ENCODE results near the gene WDR18.

Gene WDR18

GRCh38 chr19:991932-992669, 8.0 kb downstream of the WDR18 start:
- Mint-ChIP-seq H3K4me1 (peaks cover 7% of the 10 kb centered on the region), H3K36me3 (peaks cover 42% of the 10 kb centered on the region), H3K9me3 (no peaks in the 10 kb centered on the region), H3K27me3 (peaks cover 13% of the 10 kb centered on the region), H3K27ac (no peak overlapping the region), H3K4me3 (no peak overlapping the region)
- ATAC-seq, result no peak

- Mint-ChIP-seq H3K27me3 (peaks cover 19% of the 10 kb centered on the region), H3K4me1 (peaks cover 7% of the 10 kb centered on the region), H3K36me3 (peaks cover 41% of the 10 kb centered on the region), H3K4me3 (no peak overlapping the region), H3K9me3 (no peaks in the 10 kb centered on the region), H3K27ac (no peak overlapping the region)
- no peak for ATAC-seq
These were observed 8.5 kb downstream of the WDR18 start for GRCh38 chr19:992670-993055.

GRCh38 chr19:993361-993830, 9.3 kb downstream of the WDR18 start:
- H3K27me3 Mint-ChIP-seq, result peaks cover 26% of the 10 kb centered on the region
- H3K27ac Mint-ChIP-seq, result no peak overlapping the region
- H3K4me1 Mint-ChIP-seq, result peaks cover 7% of the 10 kb centered on the region
- peaks cover 34% of the 10 kb centered on the region for H3K36me3 Mint-ChIP-seq
- H3K4me3 Mint-ChIP-seq, result no peak overlapping the region
- no peaks in the 10 kb centered on the region for H3K9me3 Mint-ChIP-seq
- no peak for ATAC-seq

DNA sequence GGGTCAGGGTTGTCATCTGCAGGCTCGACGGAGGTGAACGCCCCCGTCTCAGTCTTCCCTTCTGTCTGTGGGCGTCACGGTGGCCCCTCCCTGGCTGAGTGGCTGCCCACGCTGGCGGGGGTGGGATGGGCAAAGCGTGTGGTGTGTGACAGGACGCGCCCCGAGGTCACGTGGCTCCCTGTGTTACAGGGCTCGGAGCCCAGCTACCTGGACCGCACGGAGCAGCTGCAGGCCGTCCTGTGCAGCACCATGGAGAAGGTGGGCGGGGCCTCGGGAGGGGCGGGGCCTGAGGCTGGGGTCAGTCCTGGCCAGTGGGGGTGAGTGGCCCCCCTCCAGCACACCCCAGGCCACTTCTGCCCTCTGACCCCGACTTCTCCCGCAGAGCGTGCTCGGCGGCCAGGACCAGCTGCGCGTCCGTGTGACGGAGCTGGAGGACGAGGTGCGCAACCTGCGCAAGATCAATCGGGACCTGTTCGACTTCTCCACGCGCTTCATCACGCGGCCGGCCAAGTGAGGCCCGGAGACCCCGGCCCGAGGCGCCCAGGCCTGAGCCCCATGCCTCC, 9.8 kb downstream of the WDR18 start:
- ATAC-seq, result no peak
- peaks cover 31% of the 10 kb centered on the region for H3K27me3 Mint-ChIP-seq
- peaks cover 7% of the 10 kb centered on the region for H3K4me1 Mint-ChIP-seq
- peaks cover 29% of the 10 kb centered on the region for H3K36me3 Mint-ChIP-seq
- H3K27ac Mint-ChIP-seq, result no peak overlapping the region
- no peak overlapping the region for H3K4me3 Mint-ChIP-seq
- no peaks in the 10 kb centered on the region for H3K9me3 Mint-ChIP-seq

DNA sequence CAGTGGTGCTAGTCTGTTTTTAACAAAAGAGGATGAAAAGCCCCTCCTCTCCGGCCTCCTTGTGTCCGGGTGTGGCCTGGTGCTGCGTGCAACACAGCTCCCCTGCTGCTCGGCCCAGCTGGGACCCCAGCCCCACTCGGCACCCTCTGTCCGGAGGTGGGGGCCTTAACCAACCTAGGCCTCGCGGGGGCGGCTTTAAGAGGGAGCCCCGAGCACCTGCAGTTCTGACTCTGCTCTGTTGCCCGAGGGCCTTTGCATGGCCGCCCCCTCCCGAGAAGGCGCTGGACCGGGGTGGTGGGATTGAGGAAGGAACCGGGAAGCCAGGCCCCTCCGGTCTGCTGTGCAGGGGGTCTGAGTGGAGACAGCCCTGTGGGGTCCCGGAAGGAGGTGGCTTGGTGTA, 10.4 kb downstream of the WDR18 start:
- no peak for ATAC-seq
- Mint-ChIP-seq H3K36me3 (peaks cover 23% of the 10 kb centered on the region), H3K27me3 (peaks cover 38% of the 10 kb centered on the region), H3K4me1 (peaks cover 12% of the 10 kb centered on the region), H3K4me3 (no peak overlapping the region), H3K9me3 (no peaks in the 10 kb centered on the region), H3K27ac (no peak overlapping the region)

DNA sequence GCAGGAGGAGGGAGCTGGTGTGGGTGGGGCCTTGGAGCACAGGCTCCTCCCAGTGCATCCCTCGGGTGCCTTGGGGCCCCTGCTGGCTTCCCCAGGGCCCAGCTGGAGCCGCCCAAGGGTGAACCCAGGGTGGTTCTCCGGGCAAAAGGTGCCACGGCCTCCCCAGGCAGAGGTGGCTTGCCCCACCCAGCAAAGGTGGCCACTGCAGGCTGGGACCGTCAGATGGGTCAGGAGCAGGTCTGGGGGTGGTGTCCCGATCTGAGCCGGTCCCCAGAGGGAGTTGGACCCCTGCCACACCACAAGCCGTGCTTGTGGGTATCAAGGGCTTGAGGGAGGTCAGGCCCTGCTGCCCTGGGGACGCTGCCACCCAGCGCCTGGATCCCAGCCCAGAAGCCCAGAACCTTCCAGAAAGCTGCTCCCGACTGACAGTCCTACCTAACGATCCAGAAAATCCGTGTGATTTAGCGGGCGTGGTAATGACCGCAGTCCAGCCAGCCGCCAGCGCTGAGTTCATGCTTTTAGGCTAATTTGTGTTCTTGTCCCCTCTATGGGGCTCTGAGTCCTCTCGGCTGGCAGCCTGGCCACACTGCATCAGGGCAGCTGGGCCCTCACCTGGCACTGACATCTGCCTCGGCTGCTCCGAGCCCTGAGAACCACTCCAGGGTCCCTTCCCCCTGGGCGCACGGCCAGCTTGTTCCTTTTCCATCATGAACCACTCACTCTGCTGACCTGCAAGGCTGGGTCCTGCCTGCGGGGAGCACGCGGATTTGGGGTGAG, 11.1 kb downstream of the WDR18 start:
- H3K4me3 Mint-ChIP-seq, result no peak overlapping the region
- no peak overlapping the region for H3K27ac Mint-ChIP-seq
- H3K9me3 Mint-ChIP-seq, result no peaks in the 10 kb centered on the region
- peaks cover 42% of the 10 kb centered on the region for H3K27me3 Mint-ChIP-seq
- H3K4me1 Mint-ChIP-seq, result peaks cover 12% of the 10 kb centered on the region
- peaks cover 19% of the 10 kb centered on the region for H3K36me3 Mint-ChIP-seq
- ATAC-seq, result no peak

DNA sequence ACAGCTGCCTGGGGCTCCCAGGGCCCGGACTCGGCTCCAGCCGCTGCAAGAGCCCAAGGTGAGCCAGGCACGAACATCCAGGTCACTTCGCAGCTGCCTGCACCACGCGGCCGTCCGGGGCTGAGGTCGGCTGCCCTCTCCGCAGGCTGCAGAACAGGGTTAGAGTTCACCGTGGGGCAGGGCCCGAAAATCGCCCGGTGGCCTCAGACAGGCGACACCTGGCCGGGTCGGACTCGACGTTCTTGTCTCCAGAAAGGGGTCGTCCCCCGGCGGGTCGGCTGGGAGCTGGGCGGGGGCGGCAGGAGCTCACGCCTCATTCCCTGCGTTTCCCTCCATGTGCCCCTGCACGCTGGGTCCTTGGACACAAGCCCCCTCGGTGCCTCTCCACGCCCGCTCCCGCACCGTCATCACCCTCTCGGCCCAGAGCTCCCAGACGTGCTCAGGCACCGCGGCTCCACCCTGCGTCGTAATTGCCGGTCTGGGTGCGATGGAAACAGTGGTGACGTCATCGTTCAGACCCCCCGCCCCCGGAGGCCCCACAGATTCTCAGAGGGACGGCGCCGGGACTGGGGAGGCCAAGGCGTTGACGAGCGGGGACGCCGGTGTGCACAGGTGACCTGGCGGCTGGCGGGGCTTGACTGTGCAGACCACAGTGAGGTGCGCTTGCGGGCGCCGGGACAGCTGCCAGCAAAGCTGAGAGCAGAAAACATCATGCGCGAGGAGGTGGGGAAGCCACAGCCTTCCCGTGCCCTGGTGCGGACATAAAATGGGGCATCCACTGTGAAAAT, 12.1 kb downstream of the WDR18 start:
- ATAC-seq, result no peak
- peaks cover 47% of the 10 kb centered on the region for H3K27me3 Mint-ChIP-seq
- peak overlapping the region; percentile 38 for H3K4me3 Mint-ChIP-seq
- no peaks in the 10 kb centered on the region for H3K9me3 Mint-ChIP-seq
- H3K27ac Mint-ChIP-seq, result peak overlapping the region; percentile 51
- peaks cover 15% of the 10 kb centered on the region for H3K4me1 Mint-ChIP-seq
- H3K36me3 Mint-ChIP-seq, result peaks cover 13% of the 10 kb centered on the region

GRCh38 chr19:998064-998463, 13.9 kb downstream of the WDR18 start:
- H3K27ac Mint-ChIP-seq, result no peak overlapping the region
- no peak overlapping the region for H3K4me3 Mint-ChIP-seq
- H3K36me3 Mint-ChIP-seq, result peaks cover 7% of the 10 kb centered on the region
- peaks cover 26% of the 10 kb centered on the region for H3K4me1 Mint-ChIP-seq
- ATAC-seq, result no peak
- peaks cover 64% of the 10 kb centered on the region for H3K27me3 Mint-ChIP-seq
- H3K9me3 Mint-ChIP-seq, result no peaks in the 10 kb centered on the region

DNA sequence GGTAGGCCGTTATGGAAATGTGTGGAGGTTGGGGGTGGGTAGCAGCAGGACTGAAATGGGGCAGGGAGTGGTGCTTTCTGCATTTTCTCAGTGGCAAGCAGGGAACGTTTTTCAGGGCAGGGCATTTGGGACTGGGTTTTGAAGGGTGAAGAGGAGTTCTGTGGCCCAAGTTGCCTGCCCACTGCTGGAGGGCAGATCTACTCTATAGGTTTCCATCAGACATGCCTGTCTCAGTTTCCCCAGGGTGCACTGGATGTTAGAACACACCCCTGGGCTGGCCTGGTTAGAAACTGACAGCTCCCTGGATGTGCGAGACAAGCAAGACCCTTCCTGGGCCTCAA, 15.2 kb downstream of the WDR18 start:
- ATAC-seq, result no peak
- peaks cover 32% of the 10 kb centered on the region for H3K4me1 Mint-ChIP-seq
- no peak overlapping the region for H3K27ac Mint-ChIP-seq
- H3K9me3 Mint-ChIP-seq, result no peaks in the 10 kb centered on the region
- peaks cover 73% of the 10 kb centered on the region for H3K27me3 Mint-ChIP-seq
- no peaks in the 10 kb centered on the region for H3K36me3 Mint-ChIP-seq
- peak overlapping the region; percentile 57 for H3K4me3 Mint-ChIP-seq

- peak; percentile 55 for ATAC-seq
- Mint-ChIP-seq H3K36me3 (no peaks in the 10 kb centered on the region), H3K4me3 (peak within 1 kb of the TSS; percentile 57), H3K9me3 (no peaks in the 10 kb centered on the region), H3K27ac (no peak within 1 kb of the TSS), H3K27me3 (peaks cover 73% of the 10 kb centered on the region), H3K4me1 (peaks cover 32% of the 10 kb centered on the region)
These were observed 15.9 kb downstream of the WDR18 start, which contains the start of gene GRIN3B for GRCh38 chr19:1000095-1000494. TSS of gene GRIN3B (plus strand) at chr19:1000419. CDS start at chr19:1000438, 19 bp downstream.

DNA sequence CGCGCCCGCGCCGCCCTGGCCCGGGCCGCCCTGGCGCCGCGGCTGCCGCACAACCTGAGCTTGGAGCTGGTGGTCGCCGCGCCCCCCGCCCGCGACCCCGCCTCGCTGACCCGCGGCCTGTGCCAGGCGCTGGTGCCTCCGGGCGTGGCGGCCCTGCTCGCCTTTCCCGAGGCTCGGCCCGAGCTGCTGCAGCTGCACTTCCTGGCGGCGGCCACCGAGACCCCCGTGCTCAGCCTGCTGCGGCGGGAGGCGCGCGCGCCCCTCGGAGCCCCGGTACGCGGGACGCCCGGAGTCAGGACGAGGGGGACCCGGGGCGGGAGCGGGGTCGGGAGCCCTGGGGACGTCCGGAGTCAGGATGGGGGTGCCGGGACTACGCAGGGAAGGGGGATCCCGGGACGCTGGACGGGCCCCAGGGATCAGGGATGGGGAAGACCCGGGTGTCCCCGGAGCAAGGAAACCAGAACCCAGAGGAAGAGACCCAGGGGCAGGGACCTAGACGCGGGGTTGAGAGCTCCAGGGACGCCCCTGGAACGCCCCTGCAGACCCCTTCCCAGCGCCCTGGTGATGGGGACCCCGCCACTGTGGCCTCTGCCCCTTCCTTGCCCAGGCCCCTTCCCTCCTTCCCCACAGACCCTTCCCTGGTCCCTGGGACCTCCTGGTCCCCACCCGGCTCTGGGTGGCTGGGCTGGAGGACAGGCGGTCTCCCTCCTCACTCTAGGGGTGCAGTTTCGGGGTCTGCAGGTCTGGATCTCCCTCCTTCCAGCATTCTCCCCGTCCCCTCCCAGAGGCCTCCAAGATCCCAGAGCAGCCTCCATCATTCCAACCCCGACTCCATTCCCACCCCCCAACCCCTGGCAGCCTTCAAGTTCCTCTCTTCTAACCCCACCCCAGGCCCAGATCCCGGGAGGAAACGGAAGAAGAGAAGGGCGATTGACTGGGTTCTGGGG, 16.7 kb downstream of the WDR18 start:
- no peak for ATAC-seq
- Mint-ChIP-seq H3K4me3 (peak overlapping the region; percentile 42), H3K27me3 (peaks cover 72% of the 10 kb centered on the region), H3K27ac (no peak overlapping the region), H3K36me3 (no peaks in the 10 kb centered on the region), H3K4me1 (peaks cover 32% of the 10 kb centered on the region), H3K9me3 (no peaks in the 10 kb centered on the region)

DNA sequence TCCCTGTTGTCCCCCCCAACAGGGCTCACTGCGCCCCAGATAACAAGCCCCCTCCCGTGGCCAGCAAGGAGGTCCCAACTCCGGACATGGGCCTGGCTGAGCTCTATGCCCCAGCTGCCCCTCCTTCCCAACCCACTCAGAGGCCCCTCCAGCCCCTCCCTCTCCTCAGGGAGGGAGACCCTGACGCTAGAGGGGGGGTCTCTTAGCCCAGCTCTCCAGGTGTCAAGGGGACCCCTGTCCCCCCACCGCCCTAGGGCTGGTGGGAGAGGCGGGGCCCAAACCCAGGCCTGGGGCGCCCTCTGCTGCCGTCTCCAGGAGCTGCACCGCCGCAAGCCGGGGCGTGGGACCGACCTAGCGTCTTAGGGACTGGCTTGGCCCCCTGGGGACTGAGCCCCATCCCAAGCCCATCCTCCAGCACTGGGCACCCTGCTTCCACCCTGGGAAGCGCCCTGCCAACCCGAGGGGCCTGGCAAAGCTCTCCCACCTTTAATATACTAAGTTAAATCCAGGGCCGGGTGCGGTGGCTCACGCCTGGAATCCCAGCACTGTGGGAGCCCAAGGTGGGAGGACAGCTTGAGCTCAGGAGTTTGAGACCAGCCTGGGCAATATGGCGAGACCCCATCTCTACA, 17.5 kb downstream of the WDR18 start:
- peaks cover 64% of the 10 kb centered on the region for H3K27me3 Mint-ChIP-seq
- peaks cover 27% of the 10 kb centered on the region for H3K4me1 Mint-ChIP-seq
- peak; percentile 71 for ATAC-seq
- no peaks in the 10 kb centered on the region for H3K9me3 Mint-ChIP-seq
- H3K4me3 Mint-ChIP-seq, result no peak overlapping the region
- H3K27ac Mint-ChIP-seq, result no peak overlapping the region
- peaks cover 3% of the 10 kb centered on the region for H3K36me3 Mint-ChIP-seq

DNA sequence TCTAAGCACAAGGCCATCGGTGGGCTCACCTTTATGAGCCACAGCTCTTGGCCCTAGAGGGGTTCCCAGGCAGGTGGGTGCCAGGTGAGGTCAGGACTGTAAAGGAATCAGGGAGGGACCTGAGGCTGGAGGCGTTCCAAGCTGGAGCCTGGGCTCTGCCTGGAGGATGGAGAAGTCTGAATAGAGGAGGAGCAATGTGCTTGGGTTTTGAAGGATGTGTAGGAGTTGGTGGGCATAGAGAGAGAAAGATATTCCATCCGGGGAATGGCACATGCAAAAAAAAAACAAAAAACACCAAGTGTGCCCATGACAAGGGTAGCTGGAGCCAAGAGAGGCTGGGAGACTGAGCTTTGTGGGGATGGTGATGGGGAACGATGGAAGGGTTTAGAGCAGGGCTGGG, 18.5 kb downstream of the WDR18 start:
- H3K9me3 Mint-ChIP-seq, result no peaks in the 10 kb centered on the region
- peaks cover 32% of the 10 kb centered on the region for H3K4me1 Mint-ChIP-seq
- H3K27ac Mint-ChIP-seq, result peak overlapping the region; percentile 15
- ATAC-seq, result no peak
- peaks cover 10% of the 10 kb centered on the region for H3K36me3 Mint-ChIP-seq
- no peak overlapping the region for H3K4me3 Mint-ChIP-seq
- peaks cover 54% of the 10 kb centered on the region for H3K27me3 Mint-ChIP-seq

DNA sequence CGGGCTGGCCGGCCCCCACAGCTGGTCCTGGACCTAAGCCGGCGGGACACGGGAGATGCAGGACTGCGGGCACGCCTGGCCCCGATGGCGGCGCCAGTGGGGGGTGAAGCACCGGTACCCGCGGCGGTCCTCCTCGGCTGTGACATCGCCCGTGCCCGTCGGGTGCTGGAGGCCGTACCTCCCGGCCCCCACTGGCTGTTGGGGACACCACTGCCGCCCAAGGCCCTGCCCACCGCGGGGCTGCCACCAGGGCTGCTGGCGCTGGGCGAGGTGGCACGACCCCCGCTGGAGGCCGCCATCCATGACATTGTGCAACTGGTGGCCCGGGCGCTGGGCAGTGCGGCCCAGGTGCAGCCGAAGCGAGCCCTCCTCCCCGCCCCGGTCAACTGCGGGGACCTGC, 19.1 kb downstream of the WDR18 start:
- peaks cover 32% of the 10 kb centered on the region for H3K4me1 Mint-ChIP-seq
- no peak overlapping the region for H3K27ac Mint-ChIP-seq
- no peak for ATAC-seq
- no peak overlapping the region for H3K4me3 Mint-ChIP-seq
- peaks cover 47% of the 10 kb centered on the region for H3K27me3 Mint-ChIP-seq
- no peaks in the 10 kb centered on the region for H3K9me3 Mint-ChIP-seq
- H3K36me3 Mint-ChIP-seq, result peaks cover 12% of the 10 kb centered on the region
